Stimulated activated CD8-positive, alpha-beta memory T cell treated with anti-CD3 and anti-CD28 coated beads, Interleukin-7, amount 100 ng/mL, for 48 hours (primary cell): ENCODE data around the gene TEX13D.
"Not testable (repeated sequence)": the region's sequence is repeated elsewhere in the genome, so short reads cannot be mapped to it uniquely, and the experiment has no call there.

Experiments
- DNase-seq, 2 donors: peaks; one replicate each; pipeline ENCODE4 v3.0.0-alpha.2; 2020; ENCODE audit warnings: low read depth in 1 of 2; ENCODE audit errors: extremely low read depth in 1 of 2

TEX13D gene

GRCh38 chrX:124332481-124333424, at the start of gene TEX13D:
Gene TEX13D (plus strand): TSS chrX:124332660. CDS start chrX:124332918, 258 bp downstream.
- no peak for DNase-seq

- DNase-seq: no peak
Observed at GRCh38 chrX:124289443-124289842, 43.0 kb upstream of the TEX13D start.

GRCh38 chrX:124293810-124294209, 38.6 kb upstream of the TEX13D start:
- DNase-seq: no peak

GRCh38 chrX:124299323-124299722, 33.1 kb upstream of the TEX13D start:
- not testable (repeated sequence) for DNase-seq

- DNase-seq: no peak
Observed at GRCh38 chrX:124300405-124300804, 32.1 kb upstream of the TEX13D start.

GRCh38 chrX:124307253-124307907, 25.1 kb upstream of the TEX13D start:
- DNase-seq: no peak

- no peak for DNase-seq
Observed at GRCh38 chrX:124325732-124326131, 6.7 kb upstream of the TEX13D start.

GRCh38 chrX:124328765-124329164, 3.7 kb upstream of the TEX13D start:
- DNase-seq: no peak

GRCh38 chrX:124333862-124334261, 1.4 kb downstream of the TEX13D start:
- no peak for DNase-seq

- DNase-seq: not testable (repeated sequence)
Observed at GRCh38 chrX:124334555-124334954, 2.1 kb downstream of the TEX13D start.

GRCh38 chrX:124335598-124335997, 3.1 kb downstream of the TEX13D start:
- no peak for DNase-seq

- no peak for DNase-seq
Observed at GRCh38 chrX:124337916-124338315, 5.5 kb downstream of the TEX13D start.

- DNase-seq: no peak
Observed at GRCh38 chrX:124338733-124339514, 6.5 kb downstream of the TEX13D start.

GRCh38 chrX:124341396-124342132, 9.1 kb downstream of the TEX13D start:
- DNase-seq: no peak

- no peak for DNase-seq
Observed at GRCh38 chrX:124342174-124342867, 9.9 kb downstream of the TEX13D start.

- no peak for DNase-seq
Observed at GRCh38 chrX:124343016-124343415, 10.6 kb downstream of the TEX13D start.

- DNase-seq: no peak
Observed at GRCh38 chrX:124344246-124344645, 11.8 kb downstream of the TEX13D start.

- no peak for DNase-seq
Observed at GRCh38 chrX:124346117-124346876, 13.8 kb downstream of the TEX13D start, which contains the start of gene SH2D1A. Gene SH2D1A (plus strand): TSS chrX:124346563. CDS start chrX:124346643, 80 bp downstream.

- no peak for DNase-seq
Observed at GRCh38 chrX:124346877-124347241, 14.4 kb downstream of the TEX13D start.
